CD4-positive, alpha-beta memory T cell (primary cell): ENCODE measurements around the gene PTPRD. TPM values are rescaled to one million over a fixed set of nuclear protein-coding genes. Genes with fewer than 3 reads are reported as not detected.

Experiments used
- CTCF ChIA-PET: fragments of 350-600 bp; sonication (Branson Sonifier 250); formaldehyde crosslinking; loops from one replicate; lab custom pipeline; 2021; ENCODE audit warnings: inconsistent platforms; ENCODE audit not compliant: partially characterized antibody; lab: Charles Lee
- POLR2A ChIA-PET: fragments of 350-600 bp; sonication (Branson Sonifier 250); formaldehyde crosslinking; loops from one replicate; lab custom pipeline; 2021; ENCODE audit not compliant: partially characterized antibody; lab: Charles Lee
- DNase-seq, 5 donors: peaks; one replicate each; pipeline versions ENCODE4 v3.0.0 to v3.0.0-alpha.2; 2020 to 2022; ENCODE audit warnings: mixed read lengths in 1 of 5
- H3K27ac ChIP-seq: one replicate; pipeline ENCODE4 v1.7.0; 2013; ENCODE audit warnings: low read depth, low read length
- H3K27me3 ChIP-seq: 2 replicates; pipeline ENCODE4 v1.7.0; 2013; ENCODE audit warnings: mild to moderate bottlenecking, low read length, moderate library complexity; ENCODE audit not compliant: insufficient read depth
- H3K36me3 ChIP-seq: 2 replicates; pipeline ENCODE4 v1.7.0; 2013; ENCODE audit warnings: mild to moderate bottlenecking, low read length, moderate library complexity; ENCODE audit not compliant: insufficient read depth
- H3K4me1 ChIP-seq: 2 replicates; pipeline ENCODE4 v1.7.0; 2013; ENCODE audit warnings: mild to moderate bottlenecking, low read length, moderate library complexity; ENCODE audit not compliant: insufficient read depth
- H3K4me3 ChIP-seq, 2 donors: one replicate each; pipeline ENCODE4 v1.7.0; 2013; ENCODE audit warnings: low read length in 2 of 2, mild to moderate bottlenecking in 1 of 2
- H3K9me3 ChIP-seq, 2 donors: one replicate each; pipeline ENCODE4 v1.7.0; 2013; ENCODE audit warnings: low read length in 2 of 2, control low read depth in 1 of 2; ENCODE audit not compliant: control insufficient read depth in 1 of 2
- H3K27ac Mint-ChIP-seq, 7 donors: one replicate each; pipeline ENCODE4 v1.8.0; 2020 to 2021; ENCODE audit warnings: mixed read lengths in 7 of 7, mild to moderate bottlenecking in 6 of 7, inconsistent platforms in 3 of 7, moderate library complexity in 3 of 7
- H3K27me3 Mint-ChIP-seq, 2 donors: one replicate each; pipeline ENCODE4 v1.8.0; 2020 to 2021; ENCODE audit warnings: mixed read lengths in 2 of 2
- H3K36me3 Mint-ChIP-seq, 2 donors: one replicate each; pipeline ENCODE4 v1.8.0; 2020 to 2021; ENCODE audit warnings: mixed read lengths in 2 of 2, inconsistent platforms in 1 of 2, mild to moderate bottlenecking in 1 of 2
- H3K4me1 Mint-ChIP-seq, 4 donors: one replicate each; pipeline ENCODE4 v1.8.0; 2020 to 2021; ENCODE audit warnings: mixed read lengths in 4 of 4, mild to moderate bottlenecking in 1 of 4
- H3K4me3 Mint-ChIP-seq, 8 donors: one replicate each; pipeline ENCODE4 v1.8.0; 2020 to 2021; ENCODE audit warnings: mixed read lengths in 8 of 8, mild to moderate bottlenecking in 7 of 8, moderate library complexity in 6 of 8, inconsistent platforms in 3 of 8
- H3K9me3 Mint-ChIP-seq, 8 donors: one replicate each; pipeline ENCODE4 v1.8.0; 2020 to 2021; ENCODE audit warnings: mixed read lengths in 8 of 8, mild to moderate bottlenecking in 5 of 8, inconsistent platforms in 3 of 8, moderate library complexity in 1 of 8
- intact Hi-C: fragments of 100-400 bp; cut with micrococcal nuclease; formaldehyde crosslinking; loops from one replicate; pipeline ENCODE4 v1.15.1; 2023
- polyA plus RNA-seq, 2 donors: library from polyadenylated mRNA; unstranded; fragments of 300-500 nt; fragmentation: Illumina TruSeq; gene quantifications; one replicate each; pipeline ENCODE4 v1.2.3, GENCODE V29; 2021
- total RNA-seq, 2 experiments: library from RNA; stranded (reverse); gene quantifications; one replicate each; pipeline ENCODE4 v1.2.3, GENCODE V29; 2021

PTPRD gene
- total and polyA plus RNA-seq, 4 experiments from 2014 or later, result not detected

DNA sequence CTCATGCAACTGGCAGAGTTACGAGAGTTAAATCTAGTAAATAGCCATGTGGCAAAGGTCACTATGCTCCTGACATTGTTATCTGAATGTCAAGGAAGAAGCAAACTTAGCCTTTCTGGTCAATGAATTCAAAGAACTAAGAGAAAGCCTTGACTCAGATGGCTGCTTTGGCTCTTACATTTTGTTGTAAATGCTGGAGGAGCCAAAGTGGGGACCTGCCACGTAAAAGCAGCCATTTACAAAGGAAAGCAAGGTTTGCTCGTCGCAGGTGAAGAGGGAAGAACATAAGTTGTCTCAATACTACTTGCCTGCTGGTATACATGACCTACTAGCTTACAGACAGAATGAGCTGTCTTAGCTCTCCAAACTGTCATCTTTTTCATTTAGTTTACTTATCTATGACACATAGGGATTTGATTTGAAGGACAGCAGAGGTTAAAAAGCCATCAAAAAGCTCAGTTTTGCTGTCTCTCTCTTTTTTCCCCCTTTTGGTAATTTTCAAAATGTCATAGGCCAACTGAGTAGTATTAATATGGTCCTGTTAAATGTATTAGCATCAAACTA lies 1760.4 kb downstream of the PTPRD start:
- H3K27ac ChIP-seq, result no peak overlapping the region
- intact Hi-C loops, result no loop called here
- peaks cover 15 to 20% of the 10 kb centered on the region in 2 donors for H3K27me3 Mint-ChIP-seq

DNA sequence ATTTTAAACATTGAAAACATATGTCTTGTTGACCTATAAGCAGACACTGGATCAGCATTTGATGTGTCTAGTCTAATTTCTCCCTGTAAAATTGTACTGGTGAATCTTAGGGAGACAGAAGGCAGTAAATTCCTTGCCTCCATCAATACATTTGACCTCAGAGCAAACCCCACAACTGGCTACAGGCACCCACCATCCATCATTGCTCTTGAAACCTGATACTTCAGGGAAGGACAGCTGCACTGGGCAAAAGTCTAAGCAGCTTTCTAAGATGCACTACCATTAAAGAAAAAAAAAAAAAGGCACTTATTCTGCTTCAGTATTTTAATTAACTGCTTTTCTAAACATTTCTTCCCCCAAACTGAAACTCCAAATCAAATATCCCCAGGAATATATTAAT lies 1761.9 kb downstream of the PTPRD start:
- Histone ChIP-seq H3K4me3 (no peak overlapping the region), H3K36me3 (no peaks in the 10 kb centered on the region), H3K4me1 (no peaks in the 10 kb centered on the region), H3K9me3 (no peaks in the 10 kb centered on the region), H3K27ac (no peak overlapping the region), H3K27me3 (peaks cover 3% of the 10 kb centered on the region)
- Mint-ChIP-seq H3K9me3 (peaks cover 0 to 5% (median 0%) of the 10 kb centered on the region in 8 donors), H3K4me3 (no peak overlapping the region), H3K4me1 (no peaks in the 10 kb centered on the region), H3K27ac (no peak overlapping the region), H3K36me3 (no peaks in the 10 kb centered on the region), H3K27me3 (peaks cover 9% of the 10 kb centered on the region in 2 donors)
- intact Hi-C loops, result no loop called here
- DNase-seq, result no peak
- ChIA-PET POLR2A (no interaction called here), CTCF (interaction anchor here (0.7 kb wide), 1 partner anchor 9 kb away, joined by 3 read pairs; no protein-coding TSS in a partner anchor)

More for the DNA sequence above, 1760.4 kb downstream of the PTPRD start:
- peaks cover 16% of the 10 kb centered on the region for H3K27me3 ChIP-seq
- H3K9me3 ChIP-seq, result no peaks in the 10 kb centered on the region
- H3K4me3 ChIP-seq, result no peak overlapping the region
- H3K36me3 ChIP-seq, result no peaks in the 10 kb centered on the region
- ChIA-PET POLR2A (interaction anchor here (0.6 kb wide), 1 partner anchor 19 kb away, joined by 3 read pairs; no protein-coding TSS in a partner anchor), CTCF (no interaction called here)
- Mint-ChIP-seq H3K27ac (no peak overlapping the region), H3K9me3 (peaks cover 0 to 3% (median 0%) of the 10 kb centered on the region in 8 donors), H3K4me1 (peaks cover 2 to 10% (median 7%) of the 10 kb centered on the region in 4 donors), H3K4me3 (no peak overlapping the region), H3K36me3 (no peaks in the 10 kb centered on the region)
- peaks cover 6% of the 10 kb centered on the region for H3K4me1 ChIP-seq
- no peak for DNase-seq

- H3K36me3 ChIP-seq, result no peaks in the 10 kb centered on the region
- intact Hi-C loops, result no loop called here
- peaks cover 5% of the 10 kb centered on the region in 2 donors for H3K27me3 Mint-ChIP-seq
- POLR2A ChIA-PET, result no interaction called here
- CTCF ChIA-PET, result no interaction called here
- no peak overlapping the region for H3K27ac ChIP-seq
- H3K4me1 Mint-ChIP-seq, result no peaks in the 10 kb centered on the region
- H3K4me1 ChIP-seq, result no peaks in the 10 kb centered on the region
- H3K36me3 Mint-ChIP-seq, result no peaks in the 10 kb centered on the region
- peaks cover 0 to 8% (median 0%) of the 10 kb centered on the region in 8 donors for H3K9me3 Mint-ChIP-seq
- H3K27ac Mint-ChIP-seq, result no peak overlapping the region
- H3K27me3 ChIP-seq, result no peaks in the 10 kb centered on the region
- H3K4me3 Mint-ChIP-seq, result no peak overlapping the region
- no peak overlapping the region for H3K4me3 ChIP-seq
- no peaks in the 10 kb centered on the region for H3K9me3 ChIP-seq
- DNase-seq, result no peak
Measured at GRCh38 chr9:8845808-8846207, 1767.0 kb downstream of the PTPRD start.

DNA sequence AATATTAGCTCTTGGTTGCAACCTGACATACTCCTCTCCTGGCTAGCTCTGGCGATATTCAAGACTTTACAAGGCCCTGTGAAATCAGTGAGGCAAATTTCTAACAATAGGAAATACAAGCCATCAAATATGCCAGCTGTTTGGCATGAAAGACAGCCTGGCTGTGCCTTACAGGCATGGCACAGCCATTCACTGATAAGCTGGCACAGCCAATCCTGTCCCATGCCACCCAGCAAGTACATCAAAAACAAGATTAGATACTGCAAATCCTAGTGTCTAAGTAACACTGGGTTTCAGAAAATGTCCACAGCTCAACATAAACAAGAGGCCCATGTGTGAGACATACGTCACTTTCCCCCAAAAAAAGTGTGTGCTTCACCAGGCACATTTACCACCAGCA lies 1767.4 kb downstream of the PTPRD start:
- Histone ChIP-seq H3K36me3 (no peaks in the 10 kb centered on the region), H3K27me3 (no peaks in the 10 kb centered on the region), H3K4me1 (no peaks in the 10 kb centered on the region), H3K4me3 (no peak overlapping the region), H3K27ac (no peak overlapping the region), H3K9me3 (no peaks in the 10 kb centered on the region)
- Mint-ChIP-seq H3K4me3 (no peak overlapping the region), H3K4me1 (no peaks in the 10 kb centered on the region), H3K36me3 (no peaks in the 10 kb centered on the region), H3K27ac (peak overlapping the region in 1 of 7 donors; percentile 64), H3K27me3 (peaks cover 4 to 5% of the 10 kb centered on the region in 2 donors), H3K9me3 (peaks cover 0 to 8% (median 0%) of the 10 kb centered on the region in 8 donors)
- no peak for DNase-seq
- POLR2A ChIA-PET, result no interaction called here
- intact Hi-C loops, result no loop called here
- CTCF ChIA-PET, result no interaction called here

- Histone ChIP-seq H3K4me3 (no peak overlapping the region), H3K27ac (no peak overlapping the region), H3K4me1 (no peaks in the 10 kb centered on the region), H3K9me3 (no peaks in the 10 kb centered on the region), H3K36me3 (no peaks in the 10 kb centered on the region), H3K27me3 (no peaks in the 10 kb centered on the region)
- no peak for DNase-seq
- Mint-ChIP-seq H3K36me3 (no peaks in the 10 kb centered on the region), H3K27me3 (peaks cover under 1 to 5% of the 10 kb centered on the region in 2 donors), H3K27ac (no peak overlapping the region), H3K9me3 (peaks cover 0 to 6% (median 0%) of the 10 kb centered on the region in 8 donors), H3K4me1 (no peaks in the 10 kb centered on the region), H3K4me3 (no peak overlapping the region)
- ChIA-PET CTCF (no interaction called here), POLR2A (no interaction called here)
- intact Hi-C loops, result no loop called here
Measured at GRCh38 chr9:8844549-8844948, 1768.3 kb downstream of the PTPRD start.

DNA sequence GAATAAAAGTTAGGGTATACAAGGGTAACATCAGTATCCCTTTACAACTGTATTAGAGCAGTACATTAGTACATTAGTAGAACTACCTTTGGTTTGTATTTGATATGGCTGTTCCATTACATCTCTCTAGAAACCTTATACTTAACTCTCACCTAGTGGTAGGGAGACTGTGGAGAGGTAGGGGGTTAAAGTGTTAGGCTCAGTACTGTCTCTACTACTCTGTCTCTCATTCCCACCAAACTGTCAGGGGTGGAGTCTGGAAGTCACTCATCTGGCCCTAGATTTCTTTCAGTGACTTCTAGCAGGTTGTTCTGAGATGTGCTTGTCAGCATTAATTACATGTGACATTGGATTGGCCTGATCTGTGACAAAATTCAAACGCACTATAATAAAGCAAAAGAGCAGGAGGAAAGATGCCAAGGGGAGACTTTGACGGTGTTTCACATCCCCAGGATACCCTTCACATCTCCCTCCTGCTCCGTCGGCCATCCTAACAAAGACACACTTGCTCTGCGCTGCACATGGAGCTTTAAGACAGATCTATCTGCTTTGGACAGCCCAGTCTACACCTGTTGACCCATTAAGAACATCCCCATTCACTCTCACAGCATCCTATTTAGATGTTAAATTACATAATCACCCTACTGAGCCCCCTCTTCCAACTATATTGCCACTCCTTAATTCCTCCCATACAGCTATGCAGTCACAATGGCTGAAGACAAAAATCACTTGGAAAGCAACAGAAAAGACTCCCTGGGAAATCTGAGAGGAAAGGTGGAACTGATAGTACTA lies 1770.2 kb downstream of the PTPRD start:
- POLR2A ChIA-PET, result no interaction called here
- no peaks in the 10 kb centered on the region for H3K27me3 ChIP-seq
- H3K27me3 Mint-ChIP-seq, result peaks cover 0 to 4% of the 10 kb centered on the region in 2 donors
- H3K27ac Mint-ChIP-seq, result no peak overlapping the region
- no peaks in the 10 kb centered on the region for H3K4me1 ChIP-seq
- intact Hi-C loops, result no loop called here
- no peaks in the 10 kb centered on the region for H3K36me3 Mint-ChIP-seq
- peaks cover 0 to 5% (median 0%) of the 10 kb centered on the region in 8 donors for H3K9me3 Mint-ChIP-seq
- CTCF ChIA-PET, result no interaction called here
- H3K9me3 ChIP-seq, result no peaks in the 10 kb centered on the region
- no peak overlapping the region for H3K4me3 ChIP-seq
- no peak overlapping the region for H3K4me3 Mint-ChIP-seq
- H3K27ac ChIP-seq, result no peak overlapping the region
- H3K4me1 Mint-ChIP-seq, result no peaks in the 10 kb centered on the region
- DNase-seq, result no peak
- no peaks in the 10 kb centered on the region for H3K36me3 ChIP-seq

GRCh38 chr9:8838136-8838535 lies 1774.7 kb downstream of the PTPRD start:
- Mint-ChIP-seq H3K27ac (no peak overlapping the region), H3K36me3 (no peaks in the 10 kb centered on the region), H3K4me3 (no peak overlapping the region), H3K9me3 (peaks cover 0 to 5% (median 0%) of the 10 kb centered on the region in 8 donors), H3K4me1 (no peaks in the 10 kb centered on the region), H3K27me3 (peaks cover 0 to 2% of the 10 kb centered on the region in 2 donors)
- Histone ChIP-seq H3K4me3 (no peak overlapping the region), H3K27ac (no peak overlapping the region), H3K9me3 (no peaks in the 10 kb centered on the region), H3K36me3 (no peaks in the 10 kb centered on the region), H3K27me3 (no peaks in the 10 kb centered on the region), H3K4me1 (no peaks in the 10 kb centered on the region)
- DNase-seq, result no peak
- ChIA-PET CTCF (no interaction called here), POLR2A (no interaction called here)
- intact Hi-C loops, result no loop called here
